Fibroblast of skin of right biceps (primary cell): ENCODE data around the gene TBC1D4.

Experiments used
- DNase-seq: peaks from one replicate; pipeline ENCODE4 v3.0.0-alpha.2; 2013

TBC1D4 gene

GRCh38 chr13:75482070-75482819 lies at the start of gene TBC1D4:
Gene TBC1D4 (minus strand): TSS chr13:75482169. CDS start chr13:75481767, 402 bp downstream.
- peak; percentile 90 for DNase-seq

- DNase-seq: no peak
These were observed 48.6 kb upstream of the TBC1D4 start for GRCh38 chr13:75530549-75530961.

- DNase-seq: no peak
These were observed 40.0 kb upstream of the TBC1D4 start for GRCh38 chr13:75521956-75522355.

- DNase-seq: no peak
These were observed 36.6 kb upstream of the TBC1D4 start for GRCh38 chr13:75518439-75519088.

GRCh38 chr13:75514080-75514995 lies 32.4 kb upstream of the TBC1D4 start:
- peak; percentile 70 for DNase-seq

GRCh38 chr13:75513271-75513670 lies 31.3 kb upstream of the TBC1D4 start:
- no peak for DNase-seq

GRCh38 chr13:75512253-75512652 lies 30.3 kb upstream of the TBC1D4 start:
- DNase-seq: no peak

- no peak for DNase-seq
These were observed 29.2 kb upstream of the TBC1D4 start for GRCh38 chr13:75511051-75511625.

- no peak for DNase-seq
These were observed 26.1 kb upstream of the TBC1D4 start for GRCh38 chr13:75508002-75508548.

GRCh38 chr13:75507027-75508001 lies 25.3 kb upstream of the TBC1D4 start:
- no peak for DNase-seq

- DNase-seq: no peak
These were observed 24.0 kb upstream of the TBC1D4 start for GRCh38 chr13:75506018-75506417.

GRCh38 chr13:75505327-75505726 lies 23.4 kb upstream of the TBC1D4 start:
- no peak for DNase-seq

GRCh38 chr13:75495938-75496337 lies 14.0 kb upstream of the TBC1D4 start:
- peak; percentile 86 for DNase-seq

- DNase-seq: peak; percentile 49
These were observed 12.5 kb upstream of the TBC1D4 start for GRCh38 chr13:75494491-75494890.

GRCh38 chr13:75493156-75493555 lies 11.2 kb upstream of the TBC1D4 start:
- DNase-seq: no peak

- peak; percentile 74 for DNase-seq
These were observed 10.4 kb upstream of the TBC1D4 start for GRCh38 chr13:75492389-75492788.

- DNase-seq: no peak
These were observed 9.4 kb upstream of the TBC1D4 start for GRCh38 chr13:75491376-75491775.

GRCh38 chr13:75489502-75490263 lies 7.7 kb upstream of the TBC1D4 start:
- DNase-seq: peak; percentile 46

- no peak for DNase-seq
These were observed 4.4 kb upstream of the TBC1D4 start for GRCh38 chr13:75486146-75487062.
